K562 (cell line): Measurements from ENCODE around the gene TGFB2. TPM values are rescaled to one million over a fixed set of nuclear protein-coding genes. Genes with fewer than 3 reads are reported as not detected.

Source experiments
- ATAC-seq: fragments of 200-7000 bp; cut with Tn5 transposase; 3 replicates; pipeline ENCODE4 v1.9.1; 2020; ENCODE audit warnings: moderate library complexity
- BruUV-seq: library from RNA; stranded (reverse); fragments of 400-500 nt; replicated peaks from 2 replicates; lab custom pipeline; 2021; lab: Mats Ljungman, UMichigan
- CTCF ChIA-PET: fragments of 300-600 bp; formaldehyde crosslinking; extraction: SDS; loops from one replicate; lab custom pipeline; 2021; ENCODE audit warnings: low intra/inter-chr PET ratio; lab: Yijun Ruan, JAX
- POLR2A ChIA-PET: fragments of 300-600, 350-650 bp; sonication (Branson Sonifier 250); formaldehyde crosslinking; extraction: SDS; loops from one replicate; lab custom pipeline; 2021; ENCODE audit warnings: antibody characterized with exemption, inconsistent platforms; lab: Yijun Ruan, JAX
- DNase-seq, 4 experiments: peaks; one replicate each; pipeline versions ENCODE4 v3.0.0 to v3.0.0-alpha.2; 2011 to 2018; ENCODE audit warnings: low spot score in 3 of 4, mixed read lengths in 3 of 4; ENCODE audit errors: extremely low read depth in 1 of 4
- FAIRE-seq: peaks from 2 replicates; lab custom pipeline; 2011; peaks lifted over from hg19 to GRCh38; lab: Jason Lieb, UNC
- H2AFZ ChIP-seq: 2 replicates; pipeline ENCODE4 v1.6.0; 2011; ENCODE audit warnings: low read depth, low read length, control low read depth, inconsistent platforms
- H3K27ac ChIP-seq: fragments of 200-600 bp; 3 replicates; pipeline ENCODE4 v1.8.0; 2011; ENCODE audit warnings: low read depth, mild to moderate bottlenecking, control low read depth, inconsistent platforms, low read length, moderate library complexity, mixed read lengths; ENCODE audit errors: extremely low read depth
- H3K27me3 ChIP-seq, 2 experiments: fragments of 300-600 bp in 1 of 2; 2 replicates in 1 of 2; 3 replicates in 1 of 2; pipeline versions ENCODE4 v1.6.0 to v1.8.0; 2011; ENCODE audit warnings: inconsistent platforms in 2 of 2, low read length in 2 of 2, mild to moderate bottlenecking in 1 of 2, mixed read lengths in 1 of 2, moderate library complexity in 1 of 2; ENCODE audit not compliant: control insufficient read depth in 2 of 2, insufficient read depth in 2 of 2
- H3K36me3 ChIP-seq: fragments of 300-600 bp; 3 replicates; pipeline ENCODE4 v1.8.0; 2011; ENCODE audit warnings: mild to moderate bottlenecking, low read length, inconsistent platforms; ENCODE audit not compliant: control insufficient read depth, insufficient read depth
- H3K4me1 ChIP-seq, 2 experiments: fragments of 200-600 bp in 1 of 2; replicated peaks in 1 of 2; 2 replicates in 1 of 2; 3 replicates in 1 of 2; pipeline versions ENCODE4 v1.5.1 to v1.8.0; 2011; ENCODE audit warnings: inconsistent platforms in 2 of 2, low read length in 2 of 2, mild to moderate bottlenecking in 1 of 2, mixed read lengths in 1 of 2, moderate library complexity in 1 of 2; ENCODE audit not compliant: control insufficient read depth in 2 of 2, insufficient read depth in 2 of 2
- H3K4me2 ChIP-seq: 2 replicates; pipeline ENCODE4 v1.6.1; 2011; ENCODE audit warnings: low read length, control low read depth, inconsistent platforms, mixed read lengths; ENCODE audit not compliant: insufficient read depth
- H3K4me3 ChIP-seq: fragments of 200-600 bp; sonication (generic), shearing (Covaris generic); 2 replicates; pipeline ENCODE4 v1.5.1; 2016; ENCODE audit warnings: control low read depth, inconsistent platforms
- H3K79me2 ChIP-seq: fragments of 200-600 bp; 3 replicates; pipeline ENCODE4 v1.8.0; 2011; ENCODE audit warnings: low read length, inconsistent platforms; ENCODE audit not compliant: control insufficient read depth, insufficient read depth
- H3K9ac ChIP-seq, 2 experiments: 2 replicates each; pipeline versions ENCODE4 v1.6.0 to v1.6.1; 2011; ENCODE audit warnings: low read depth in 2 of 2, low read length in 2 of 2, control low read depth in 1 of 2, inconsistent platforms in 1 of 2, mild to moderate bottlenecking in 1 of 2, mixed read lengths in 1 of 2; ENCODE audit not compliant: insufficient read depth in 1 of 2
- H3K9me1 ChIP-seq: one replicate; pipeline ENCODE4 v1.6.0; 2011; ENCODE audit warnings: inconsistent platforms, mild to moderate bottlenecking, low read length, moderate library complexity; ENCODE audit not compliant: control insufficient read depth, insufficient read depth
- H3K9me3 ChIP-seq: replicated peaks from 2 replicates; pipeline ENCODE4 v1.5.1; 2011; ENCODE audit warnings: low read depth, low read length, inconsistent platforms; ENCODE audit not compliant: control insufficient read depth, insufficient read depth
- H4K20me1 ChIP-seq: replicated peaks from 2 replicates; pipeline ENCODE4 v1.6.1; 2011; ENCODE audit warnings: low read length, inconsistent platforms, mixed read lengths; ENCODE audit not compliant: control insufficient read depth, insufficient read depth
- SIN3A ChIP-seq, 2 experiments: fragments of 150-350 bp in 1 of 2; IDR thresholded peaks; 2 replicates each; pipeline ENCODE4 v1.6.1; 2011 to 2016; ENCODE audit warnings: borderline replicate concordance in 2 of 2, low read depth in 2 of 2, low read length in 2 of 2, mild to moderate bottlenecking in 2 of 2, moderate library complexity in 2 of 2; ENCODE audit not compliant: control insufficient read depth in 1 of 2
- ZNF436 ChIP-seq: fragments of 250-450, 450-650 bp; sonication (Bioruptor Pico); formaldehyde crosslinking; IDR thresholded peaks from 2 replicates; pipeline ENCODE4 v1.7.0; 2020; ENCODE audit warnings: mild to moderate bottlenecking
- WGBS: fragments of 100-300 bp; shearing (Covaris generic); methylation state at CpG from one replicate; pipeline ENCODE4 v1.1.6; 2016; ENCODE audit warnings: low coverage, mixed read lengths; ENCODE audit not compliant: insufficient coverage; ENCODE audit errors: missing lambda C conversion rate; 5-methylcytosine and 5-hydroxymethylcytosine counted together
- in situ Hi-C: fragments of 300-500 bp; cut with MboI; formaldehyde crosslinking; loops from 4 replicates; pipeline ENCODE4 v1.15.0; 2018; ENCODE audit warnings: inconsistent platforms, mixed read lengths
- intact Hi-C: fragments of 100-400 bp; cut with micrococcal nuclease; formaldehyde crosslinking; loops from 2 replicates; pipeline ENCODE4 v1.14.2; 2022
- polyA plus RNA-seq, 8 experiments: library from polyadenylated mRNA; depleted of rRNA in 4 of 8; stranded (reverse) in 5 of 8; unstranded in 3 of 8; fragments of >200 nt; fragmentation: Nextera tagmentation in 2 of 8; fragmentation: Illumina TruSeq in 1 of 8; extraction: Ambion mirVana in 2 of 8; extraction: Trizol in 1 of 8; gene quantifications; 2 replicates each; pipeline versions ENCODE4 v1.2.1 to v1.2.3, GENCODE V29; 2011 to 2014; ENCODE audit warnings: inconsistent platforms in 1 of 8, missing spikeins in 1 of 8
- total RNA-seq, 7 experiments: library from RNA; depleted of rRNA in 6 of 7; stranded (reverse); fragments of >200 nt in 6 of 7; fragmentation: Illumina TruSeq in 2 of 7; extraction: Trizol in 2 of 7; gene quantifications; 2 replicates each; pipeline versions ENCODE4 v1.2.1 to v1.2.3, GENCODE V29; 2011 to 2021; ENCODE audit warnings: low replicate concordance in 1 of 7
- TF ChIP-seq, protein P1 (sequence below), 2 experiments: fragments of 450-650 bp in 1 of 2; IDR thresholded peaks; 2 replicates each; pipeline ENCODE4 v1.6.1; 2011 to 2017; ENCODE audit warnings: low read depth in 2 of 2, antibody characterized with exemption in 1 of 2, borderline replicate concordance in 1 of 2, low read length in 1 of 2, mild to moderate bottlenecking in 1 of 2, mixed read lengths in 1 of 2; ENCODE audit not compliant: control insufficient read depth in 1 of 2

Gene TGFB2
- total and polyA plus RNA-seq, 9 of the 15 experiments (the other 6 are each of a cell fraction or from before 2014, with no cell fraction given): 0.03 to 0.41 (median 0.11) TPM; not detected in 3

DNA sequence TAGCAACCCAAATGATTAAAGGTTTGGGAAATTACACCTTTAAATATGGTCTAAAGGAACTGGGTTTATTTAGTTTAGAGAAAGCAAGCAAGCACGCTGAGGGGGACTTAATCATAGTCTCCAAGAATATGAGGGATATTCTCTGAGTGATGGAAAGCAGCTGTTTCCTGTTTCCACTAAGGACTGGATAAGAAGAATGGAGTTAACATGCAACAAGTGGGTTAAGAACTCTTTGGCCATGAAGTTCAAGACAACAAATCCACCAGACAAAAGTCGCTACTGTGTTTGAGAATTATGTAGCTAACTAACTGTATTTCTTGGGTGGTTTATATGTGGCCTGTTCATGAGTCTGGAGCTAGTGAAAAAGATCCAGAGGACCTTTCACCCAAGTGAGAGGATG, 85.7 kb downstream of the TGFB2 start:
- TF ChIP-seq ZNF436 (CRISPR knock-in tag): no peak
- TF ChIP-seq SIN3A (IDR thresholded peaks at IDR 0.05; ENCODE audit: borderline replicate concordance in 2 of 2, control insufficient read depth in 1 of 2, low read depth in 2 of 2, low read length in 2 of 2): no peak
- TF ChIP-seq, protein P1, sequence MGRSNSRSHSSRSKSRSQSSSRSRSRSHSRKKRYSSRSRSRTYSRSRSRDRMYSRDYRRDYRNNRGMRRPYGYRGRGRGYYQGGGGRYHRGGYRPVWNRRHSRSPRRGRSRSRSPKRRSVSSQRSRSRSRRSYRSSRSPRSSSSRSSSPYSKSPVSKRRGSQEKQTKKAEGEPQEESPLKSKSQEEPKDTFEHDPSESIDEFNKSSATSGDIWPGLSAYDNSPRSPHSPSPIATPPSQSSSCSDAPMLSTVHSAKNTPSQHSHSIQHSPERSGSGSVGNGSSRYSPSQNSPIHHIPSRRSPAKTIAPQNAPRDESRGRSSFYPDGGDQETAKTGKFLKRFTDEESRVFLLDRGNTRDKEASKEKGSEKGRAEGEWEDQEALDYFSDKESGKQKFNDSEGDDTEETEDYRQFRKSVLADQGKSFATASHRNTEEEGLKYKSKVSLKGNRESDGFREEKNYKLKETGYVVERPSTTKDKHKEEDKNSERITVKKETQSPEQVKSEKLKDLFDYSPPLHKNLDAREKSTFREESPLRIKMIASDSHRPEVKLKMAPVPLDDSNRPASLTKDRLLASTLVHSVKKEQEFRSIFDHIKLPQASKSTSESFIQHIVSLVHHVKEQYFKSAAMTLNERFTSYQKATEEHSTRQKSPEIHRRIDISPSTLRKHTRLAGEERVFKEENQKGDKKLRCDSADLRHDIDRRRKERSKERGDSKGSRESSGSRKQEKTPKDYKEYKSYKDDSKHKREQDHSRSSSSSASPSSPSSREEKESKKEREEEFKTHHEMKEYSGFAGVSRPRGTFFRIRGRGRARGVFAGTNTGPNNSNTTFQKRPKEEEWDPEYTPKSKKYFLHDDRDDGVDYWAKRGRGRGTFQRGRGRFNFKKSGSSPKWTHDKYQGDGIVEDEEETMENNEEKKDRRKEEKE (IDR thresholded peaks at IDR 0.05; ENCODE audit: borderline replicate concordance in 1 of 2, control insufficient read depth in 1 of 2, low read depth in 2 of 2, low read length in 1 of 2): no peak
- TF ChIP-seq, all 486 proteins: peak for 0
- in situ Hi-C loops: no loop called here
- ChIA-PET POLR2A (no interaction called here), CTCF (no interaction called here)
- intact Hi-C loops: no loop called here
- Histone ChIP-seq H3K9me1 (no peaks in the 10 kb centered on the region), H3K4me2 (no peak overlapping the region), H3K4me1 (no peaks in the 10 kb centered on the region), H3K4me3 (no peak overlapping the region), H3K9me3 (no peaks in the 10 kb centered on the region), H3K27me3 (no peaks in the 10 kb centered on the region; a peak in 1 of 5 replicates), H3K9ac (no peak overlapping the region), H3K79me2 (no peaks in the 10 kb centered on the region), H4K20me1 (no peaks in the 10 kb centered on the region), H3K36me3 (no peaks in the 10 kb centered on the region), H3K27ac (no peak overlapping the region), H2AFZ (no peak overlapping the region)
- FAIRE-seq (no peak), DNase-seq (no peak), ATAC-seq (no peak)
- 0% methylated on average over 2 of the region's 2 CpGs for WGBS
- no TSS peak for BruUV-seq
